OCI-LY7 (cell line): ENCODE results near the gene DACT3. TPM values are rescaled to one million over a fixed set of nuclear protein-coding genes. Genes with fewer than 3 reads are reported as not detected.
A peak's percentile ranks its signal among the peaks of the same experiment; 100 is the strongest.

ENCODE experiments used
- BruUV-seq: library from RNA; stranded (reverse); fragments of 400-500 nt; replicated peaks from 2 replicates; lab custom pipeline; 2021; lab: Mats Ljungman, UMichigan
- CTCF ChIA-PET: fragments of 300-600 bp; sonication (Branson Sonifier 250); formaldehyde crosslinking; loops from one replicate; lab custom pipeline; 2022; ENCODE audit warnings: antibody characterized with exemption; ENCODE audit not compliant: unreplicated experiment; lab: Charles Lee
- POLR2A ChIA-PET: fragments of 300-600 bp; sonication (Branson Sonifier 250); formaldehyde crosslinking; loops from one replicate; lab custom pipeline; 2022; ENCODE audit warnings: antibody characterized with exemption; lab: Charles Lee
- DNase-seq: peaks from one replicate; pipeline ENCODE4 v3.0.0-alpha.2; 2015; ENCODE audit warnings: low spot score
- H2AFZ ChIP-seq: fragments of 200-600 bp; sonication (generic), shearing (Covaris generic); 2 replicates; pipeline ENCODE4 v1.6.1; 2014; ENCODE audit warnings: mild to moderate bottlenecking, antibody characterized with exemption, low read length, moderate library complexity
- H3K27ac ChIP-seq: fragments of 200-600 bp; sonication (generic); 2 replicates; pipeline ENCODE4 v1.5.1; 2014; ENCODE audit warnings: mixed run types, low read depth, mild to moderate bottlenecking, moderate library complexity, low read length, inconsistent platforms; ENCODE audit not compliant: poor library complexity, severe bottlenecking
- H3K36me3 ChIP-seq: fragments of 200-600 bp; sonication (generic); 2 replicates; pipeline ENCODE4 v1.6.1; 2014; ENCODE audit warnings: mild to moderate bottlenecking, antibody characterized with exemption, low read length, moderate library complexity, mixed read lengths; ENCODE audit not compliant: insufficient read depth
- H3K4me1 ChIP-seq: fragments of 200-600 bp; sonication (generic); 2 replicates; pipeline ENCODE4 v1.5.1; 2014; ENCODE audit warnings: mild to moderate bottlenecking, low read length; ENCODE audit not compliant: insufficient read depth, poor library complexity, severe bottlenecking
- H3K4me2 ChIP-seq: fragments of 200-600 bp; sonication (generic); 2 replicates; pipeline ENCODE4 v1.6.1; 2014; ENCODE audit warnings: mild to moderate bottlenecking, low read length
- H3K4me3 ChIP-seq: fragments of 200-600 bp; sonication (generic); 2 replicates; pipeline ENCODE4 v1.5.1; 2014; ENCODE audit warnings: mild to moderate bottlenecking, low read depth, low read length; ENCODE audit not compliant: poor library complexity, severe bottlenecking
- H3K79me2 ChIP-seq: fragments of 200-600 bp; sonication (generic); 2 replicates; pipeline ENCODE4 v1.6.1; 2016; ENCODE audit warnings: low read depth, mild to moderate bottlenecking, low read length, moderate library complexity, mixed read lengths; ENCODE audit not compliant: insufficient read depth
- H3K9me2 ChIP-seq: fragments of 200-600 bp; sonication (generic); 2 replicates; pipeline ENCODE4 v1.6.1; 2016; ENCODE audit warnings: mild to moderate bottlenecking, low read length, mixed read lengths; ENCODE audit not compliant: insufficient read depth
- H3K9me3 ChIP-seq: fragments of 200-600 bp; sonication (generic); 2 replicates; pipeline ENCODE4 v1.6.1; 2014; ENCODE audit warnings: mild to moderate bottlenecking, mixed run types, low read length, mixed read lengths
- H4K20me1 ChIP-seq: fragments of 200-600 bp; sonication (generic); 2 replicates; pipeline ENCODE4 v1.6.1; 2014; ENCODE audit warnings: mild to moderate bottlenecking, antibody characterized with exemption, low read length, moderate library complexity, mixed read lengths; ENCODE audit not compliant: insufficient read depth
- CTCF ChIP-seq: fragments of 200-600 bp; sonication (generic); conservative IDR thresholded peaks from 2 replicates; pipeline ENCODE4 v1.5.1; 2014; ENCODE audit warnings: mild to moderate bottlenecking, antibody characterized with exemption, low read length, moderate library complexity, mixed read lengths
- EZH2phosphoT487 ChIP-seq: fragments of 200-600 bp; sonication (generic); IDR thresholded peaks from 2 replicates; pipeline ENCODE4 v1.6.1; 2018; ENCODE audit warnings: low read depth, borderline replicate concordance, mild to moderate bottlenecking, mixed run types, antibody characterized with exemption, low read length, moderate library complexity, mixed read lengths
- intact Hi-C: fragments of 100-400 bp; cut with micrococcal nuclease; formaldehyde crosslinking; loops from one replicate; pipeline ENCODE4 v1.10.0; 2022; ENCODE audit not compliant: unreplicated experiment
- total RNA-seq, 2 experiments: library from RNA; depleted of rRNA in 1 of 2; stranded (reverse); fragments of >200 nt in 1 of 2; shearing (Covaris generic) in 1 of 2; gene quantifications; 2 replicates each; pipeline ENCODE4 v1.2.3, GENCODE V29; 2014 to 2022

DACT3 gene
- total RNA-seq, 2 experiments from 2014 or later = 0.44 TPM; not detected in 1

DNA sequence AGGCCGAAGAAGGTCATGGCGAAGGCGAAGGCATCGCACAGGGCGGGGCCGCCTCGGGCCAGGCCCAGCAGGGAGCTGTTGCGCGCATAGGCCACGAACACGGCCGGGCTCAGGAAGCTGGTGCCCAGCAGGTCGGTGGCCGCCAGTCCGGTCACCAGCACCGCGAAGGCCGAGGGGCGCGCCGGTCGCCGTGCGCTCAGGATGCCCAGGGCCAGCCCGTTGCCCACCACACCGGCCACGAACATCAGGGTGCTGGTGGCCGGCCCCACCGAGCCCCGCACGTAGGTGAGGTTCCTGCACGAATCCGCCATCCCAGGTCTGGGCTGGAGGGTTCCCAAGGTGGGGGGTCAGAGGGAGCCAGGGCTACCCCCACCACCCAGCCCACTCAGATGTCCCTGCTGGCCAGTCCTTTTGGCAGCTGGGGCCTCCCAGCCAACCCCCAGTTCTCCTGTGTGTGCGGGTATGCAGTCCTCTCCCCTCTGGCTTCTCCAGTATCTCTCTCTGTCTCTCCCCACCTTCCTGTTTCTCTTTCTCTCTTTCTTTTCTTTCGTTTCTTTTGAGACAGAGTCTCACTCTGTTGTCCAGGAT, 37.0 kb downstream of the DACT3 start:
- Histone ChIP-seq H3K27ac (no peak overlapping the region), H2AFZ (no peak overlapping the region), H3K79me2 (no peaks in the 10 kb centered on the region), H3K4me1 (peaks cover 32% of the 10 kb centered on the region), H3K4me3 (no peak overlapping the region), H3K4me2 (peak overlapping the region; percentile 37), H3K36me3 (no peaks in the 10 kb centered on the region), H3K9me2 (no peaks in the 10 kb centered on the region), H4K20me1 (no peaks in the 10 kb centered on the region), H3K9me3 (no peaks in the 10 kb centered on the region)
- no peak for DNase-seq
- TF ChIP-seq CTCF (no peak), EZH2phosphoT487 (no peak)
- BruUV-seq = no TSS peak
- CTCF ChIA-PET = no interaction called here
- intact Hi-C loops = no loop called here
- POLR2A ChIA-PET = no interaction called here

DNA sequence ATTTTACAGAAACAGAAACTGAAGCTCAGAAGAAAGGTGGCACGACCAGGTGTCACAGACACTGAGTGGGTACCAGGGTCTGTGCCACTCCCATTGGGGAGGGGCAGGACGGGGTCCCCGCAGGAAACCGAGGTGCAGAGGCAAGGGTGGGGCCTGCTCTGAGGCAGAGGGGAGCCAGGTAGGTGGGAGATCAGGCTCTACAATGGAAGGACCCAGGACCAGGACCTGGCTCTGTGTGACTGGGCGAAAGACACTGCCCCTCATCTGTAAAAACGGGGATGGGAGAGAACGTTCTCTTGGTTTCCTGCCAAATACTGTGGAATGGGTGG, 38.9 kb downstream of the DACT3 start:
- peaks cover 48% of the 10 kb centered on the region for H3K4me1 ChIP-seq
- no peak overlapping the region for H3K4me2 ChIP-seq

More for the DNA sequence above, 38.9 kb downstream of the DACT3 start:
- Histone ChIP-seq H4K20me1 (no peaks in the 10 kb centered on the region), H3K27ac (no peak overlapping the region), H3K36me3 (no peaks in the 10 kb centered on the region), H3K79me2 (no peaks in the 10 kb centered on the region), H3K4me3 (no peak overlapping the region), H3K9me3 (no peaks in the 10 kb centered on the region), H3K9me2 (no peaks in the 10 kb centered on the region), H2AFZ (no peak overlapping the region)
- BruUV-seq = no TSS peak
- intact Hi-C loops = no loop called here
- TF ChIP-seq EZH2phosphoT487 (no peak), CTCF (0 out of 2 replicates have a peak, but pooled peaks have one; percentile 12)
- ChIA-PET CTCF (no interaction called here), POLR2A (interaction anchor here (1.4 to 1.5 kb wide), 2 partner anchors 10 to 22 kb away, joined by 3 to 5 read pairs; no protein-coding TSS in a partner anchor)
- no peak for DNase-seq
